ENCODE data around the gene PARVB.

The PARVB gene

GRCh38 chr22:44185237-44186120, 161.4 kb downstream of the PARVB start:
- no peak for DNase-seq (ENCODE audit: low spot score)

- no peak for DNase-seq (ENCODE audit: low spot score)
Observed at GRCh38 chr22:44186121-44186510, 162.0 kb downstream of the PARVB start.

- DNase-seq (ENCODE audit: low spot score): no peak
Observed at GRCh38 chr22:44186737-44187136, 162.6 kb downstream of the PARVB start.

- no peak for DNase-seq (ENCODE audit: low spot score)
Observed at GRCh38 chr22:44187652-44188230, 163.6 kb downstream of the PARVB start.

- no peak for DNase-seq (ENCODE audit: low spot score)
Observed at GRCh38 chr22:44188316-44188715, 164.2 kb downstream of the PARVB start.

- no peak for DNase-seq (ENCODE audit: low spot score)
Observed at GRCh38 chr22:44188986-44189630, 165.0 kb downstream of the PARVB start.

- DNase-seq (ENCODE audit: low spot score): no peak
Observed at GRCh38 chr22:44190381-44190976, 166.4 kb downstream of the PARVB start.

GRCh38 chr22:44191036-44191454, 166.9 kb downstream of the PARVB start:
- no peak for DNase-seq (ENCODE audit: low spot score)

- DNase-seq (ENCODE audit: low spot score): no peak
Observed at GRCh38 chr22:44192098-44192815, 168.2 kb downstream of the PARVB start.

GRCh38 chr22:44192816-44193534, 168.9 kb downstream of the PARVB start:
- DNase-seq (ENCODE audit: low spot score): no peak

GRCh38 chr22:44193535-44193891, 169.4 kb downstream of the PARVB start:
- no peak for DNase-seq (ENCODE audit: low spot score)

- DNase-seq (ENCODE audit: low spot score): no peak
Observed at GRCh38 chr22:44194569-44194968, 170.5 kb downstream of the PARVB start.

GRCh38 chr22:44195189-44195871, 171.2 kb downstream of the PARVB start:
- no peak for DNase-seq (ENCODE audit: low spot score)

GRCh38 chr22:44196241-44196640, 172.1 kb downstream of the PARVB start:
- DNase-seq (ENCODE audit: low spot score): no peak

- DNase-seq (ENCODE audit: low spot score): no peak
Observed at GRCh38 chr22:44196731-44197131, 172.6 kb downstream of the PARVB start.

GRCh38 chr22:44197271-44197670, 173.2 kb downstream of the PARVB start:
- DNase-seq (ENCODE audit: low spot score): no peak

GRCh38 chr22:44199164-44199563, 175.1 kb downstream of the PARVB start:
- no peak for DNase-seq (ENCODE audit: low spot score)

GRCh38 chr22:44199866-44200265, 175.8 kb downstream of the PARVB start:
- no peak for DNase-seq (ENCODE audit: low spot score)

- no peak for DNase-seq (ENCODE audit: low spot score)
Observed at GRCh38 chr22:44200451-44200850, 176.3 kb downstream of the PARVB start.

GRCh38 chr22:44200855-44201550, 176.9 kb downstream of the PARVB start:
- no peak for DNase-seq (ENCODE audit: low spot score)

Measured in HuH-7 (cell line).